ENCODE results near the gene FHL1. TPM values are rescaled to one million over a fixed set of nuclear protein-coding genes. Genes with fewer than 3 reads are reported as not detected.
A peak's percentile ranks its signal among the peaks of the same experiment; 100 is the strongest.
"Not testable (repeated sequence)": the region's sequence is repeated elsewhere in the genome, so short reads cannot be mapped to it uniquely, and the experiment has no call there.

The FHL1 gene
- 5.4 and 15.5 TPM in 2 replicates for total RNA-seq

GRCh38 chrX:136147315-136147901 is at the start of gene FHL1:
TSS of gene FHL1 (plus strand) at chrX:136147533.
- H3K4me3 ChIP-seq (ENCODE audit: low read depth, low read length), result peak within 1 kb of the TSS; percentile 59
- no peak for DNase-seq (ENCODE audit: low read depth)
- no peak for TF ChIP-seq CTCF (conservative IDR thresholded peaks at IDR 0.05; ENCODE audit: low read depth, low read length)

GRCh38 chrX:136097871-136098805 is 49.2 kb upstream of the FHL1 start:
- no peak overlapping the region for H3K4me3 ChIP-seq (ENCODE audit: low read depth, low read length)
- no peak for TF ChIP-seq CTCF (conservative IDR thresholded peaks at IDR 0.05; ENCODE audit: low read depth, low read length)
- DNase-seq (ENCODE audit: low read depth), result no peak

DNA sequence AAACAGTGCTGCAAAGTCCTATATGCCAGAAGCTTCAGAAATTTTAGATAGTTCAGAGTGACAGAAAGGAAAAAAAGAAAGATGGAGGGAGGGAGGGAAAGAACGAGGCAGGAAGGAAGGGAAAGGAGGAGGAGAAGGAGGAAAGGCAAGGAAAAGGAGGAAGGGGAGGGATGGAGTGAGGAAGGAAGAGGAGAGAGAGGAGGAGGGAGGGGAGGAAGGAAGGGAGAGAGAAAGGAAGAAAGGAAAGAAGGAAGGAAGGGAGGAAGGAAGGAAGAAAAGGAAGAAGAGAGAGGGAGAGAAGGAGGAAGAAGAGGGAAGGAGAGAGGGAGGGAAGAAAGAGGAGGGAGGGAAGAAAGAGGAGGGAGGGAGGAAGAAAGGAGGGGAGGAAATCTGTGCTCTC is 42.4 kb upstream of the FHL1 start:
- no peak for TF ChIP-seq CTCF (conservative IDR thresholded peaks at IDR 0.05; ENCODE audit: low read depth, low read length)
- no peak overlapping the region for H3K4me3 ChIP-seq (ENCODE audit: low read depth, low read length)
- DNase-seq (ENCODE audit: low read depth), result no peak

DNA sequence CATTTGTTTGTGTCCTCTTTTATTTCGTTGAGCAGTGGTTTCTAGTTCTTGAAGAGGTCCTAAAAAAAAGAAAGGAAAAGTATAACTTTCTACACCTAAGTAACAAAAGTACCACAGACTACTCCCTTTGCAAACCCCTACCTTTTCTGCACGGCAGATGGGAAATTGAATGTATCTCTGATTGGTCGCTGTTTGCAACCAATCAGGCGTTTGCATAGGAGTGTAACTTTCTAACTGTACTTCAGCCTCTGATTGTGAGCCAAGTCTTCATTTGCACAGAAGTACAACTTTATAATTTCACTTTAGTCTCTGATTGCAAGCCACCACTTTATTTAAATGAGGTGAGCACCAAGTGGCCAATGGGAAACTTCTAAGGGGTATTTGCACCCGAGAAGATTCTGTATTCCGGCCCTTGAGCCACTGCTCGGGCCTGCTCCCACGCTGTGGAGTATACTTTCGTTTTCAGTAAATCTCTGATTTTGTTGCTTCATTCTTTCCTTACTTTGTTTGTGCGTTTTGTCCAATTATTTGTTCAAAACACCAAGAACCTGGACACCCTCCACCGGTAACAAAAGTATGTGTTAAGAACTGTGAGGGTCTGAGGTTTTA is 40.3 kb upstream of the FHL1 start:
- DNase-seq (ENCODE audit: low read depth), result no peak
- H3K4me3 ChIP-seq (ENCODE audit: low read depth, low read length), result no peak overlapping the region
- TF ChIP-seq CTCF (conservative IDR thresholded peaks at IDR 0.05; ENCODE audit: low read depth, low read length), result no peak

DNA sequence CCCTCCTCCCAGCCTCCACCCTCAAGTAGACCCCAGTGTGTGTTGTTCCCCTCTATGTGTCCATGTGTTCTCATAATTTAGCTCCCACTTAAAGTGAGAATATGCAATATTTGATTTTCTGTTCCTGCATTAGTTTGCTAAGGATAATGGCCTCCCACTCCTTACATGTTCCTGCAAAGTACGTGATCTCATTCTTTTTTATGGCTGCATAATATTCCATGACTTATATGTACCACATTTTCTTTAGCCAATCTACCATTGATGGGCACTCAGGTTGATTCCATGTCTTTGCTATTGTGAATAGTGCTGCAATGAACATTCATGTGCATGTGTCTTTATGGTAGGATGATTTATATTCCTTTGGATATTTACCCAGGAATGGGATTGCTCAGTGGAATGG is 38.4 kb upstream of the FHL1 start:
- H3K4me3 ChIP-seq (ENCODE audit: low read depth, low read length); DNase-seq (ENCODE audit: low read depth): not testable (repeated sequence)

DNA sequence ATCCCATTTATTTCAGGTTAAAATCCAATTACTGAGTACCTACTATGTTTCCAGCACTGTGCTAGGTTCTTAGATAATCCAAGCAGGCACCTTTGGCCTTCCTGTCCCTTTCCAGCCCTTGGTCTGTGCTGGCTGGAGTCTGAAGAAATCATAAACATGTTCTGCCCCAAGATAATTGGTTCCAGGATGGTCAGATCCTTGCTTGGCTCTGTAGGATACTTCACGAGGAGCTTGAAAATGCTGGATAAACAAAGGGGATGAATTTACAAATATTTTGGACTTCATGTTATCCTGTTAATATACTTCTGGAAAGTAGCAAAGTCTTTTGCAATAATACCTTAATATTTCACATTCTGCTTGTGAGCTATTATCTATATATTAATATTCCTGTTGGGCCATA is 35.0 kb upstream of the FHL1 start:
- no peak for TF ChIP-seq CTCF (conservative IDR thresholded peaks at IDR 0.05; ENCODE audit: low read depth, low read length)
- H3K4me3 ChIP-seq (ENCODE audit: low read depth, low read length), result no peak overlapping the region
- no peak for DNase-seq (ENCODE audit: low read depth)

- DNase-seq (ENCODE audit: low read depth), result no peak
- TF ChIP-seq CTCF (conservative IDR thresholded peaks at IDR 0.05; ENCODE audit: low read depth, low read length), result no peak
These were observed 34.6 kb upstream of the FHL1 start for GRCh38 chrX:136112778-136113177.

More at GRCh38 chrX:136112778-136113177, 34.6 kb upstream of the FHL1 start:
- no peak overlapping the region for H3K4me3 ChIP-seq (ENCODE audit: low read depth, low read length)
